Activated T-cell treated with anti-CD3 and anti-CD28 coated beads for 48 hours (primary cell): ENCODE measurements around the gene SFMBT2.

Source experiments
- DNase-seq: peaks from one replicate; pipeline ENCODE4 v3.0.0-alpha.2; 2020; ENCODE audit warnings: low read depth

SFMBT2 gene

GRCh38 chr10:7410862-7411670 lies at the start of gene SFMBT2:
TSS of gene SFMBT2 (minus strand) at chr10:7411034. CDS start at chr10:7381898, 29,136 bp downstream.
- peak; percentile 64 for DNase-seq

- no peak for DNase-seq
Measured at GRCh38 chr10:7460006-7460405, 49.2 kb upstream of the SFMBT2 start.

- DNase-seq, result no peak
Measured at GRCh38 chr10:7458556-7458955, 47.7 kb upstream of the SFMBT2 start.

GRCh38 chr10:7457478-7458316 lies 46.9 kb upstream of the SFMBT2 start:
- DNase-seq, result no peak

- no peak for DNase-seq
Measured at GRCh38 chr10:7449063-7449695, 38.3 kb upstream of the SFMBT2 start.

- DNase-seq, result no peak
Measured at GRCh38 chr10:7445474-7446185, 34.8 kb upstream of the SFMBT2 start.

- DNase-seq, result no peak
Measured at GRCh38 chr10:7444551-7445121, 33.8 kb upstream of the SFMBT2 start.

GRCh38 chr10:7443036-7443435 lies 32.2 kb upstream of the SFMBT2 start:
- no peak for DNase-seq

GRCh38 chr10:7441403-7442147 lies 30.7 kb upstream of the SFMBT2 start:
- no peak for DNase-seq

- DNase-seq, result no peak
Measured at GRCh38 chr10:7439696-7440095, 28.9 kb upstream of the SFMBT2 start.

- no peak for DNase-seq
Measured at GRCh38 chr10:7438196-7438986, 27.6 kb upstream of the SFMBT2 start.

GRCh38 chr10:7436490-7437100 lies 25.8 kb upstream of the SFMBT2 start:
- no peak for DNase-seq

- no peak for DNase-seq
Measured at GRCh38 chr10:7435674-7436073, 24.8 kb upstream of the SFMBT2 start.

GRCh38 chr10:7434378-7434777 lies 23.5 kb upstream of the SFMBT2 start:
- DNase-seq, result no peak

GRCh38 chr10:7433861-7434260 lies 23.0 kb upstream of the SFMBT2 start:
- no peak for DNase-seq

- no peak for DNase-seq
Measured at GRCh38 chr10:7432884-7433726, 22.3 kb upstream of the SFMBT2 start.

- no peak for DNase-seq
Measured at GRCh38 chr10:7428673-7429350, 18.0 kb upstream of the SFMBT2 start.

- no peak for DNase-seq
Measured at GRCh38 chr10:7426349-7426748, 15.5 kb upstream of the SFMBT2 start.
